Transverse colon (tissue), 4 donors: ENCODE measurements around the gene GPC1.

Source experiments
- POLR2AphosphoS5 ChIP-seq, 3 donors: sonication (generic); formaldehyde crosslinking; IDR thresholded peaks; one replicate each; pipeline ENCODE4 v1.6.1; 2016; ENCODE audit warnings: antibody characterized with exemption in 3 of 3
- TF ChIP-seq, protein P1 (sequence below), 5 experiments: fragments of 200-600 bp in 3 of 5; fragments of 450-650 bp in 2 of 5; sonication (generic) in 3 of 5; IDR thresholded peaks; 1 replicate in 2 of 5; 2 replicates in 3 of 5; pipeline ENCODE4 v1.5.1; 2016 to 2017; ENCODE audit warnings: antibody characterized with exemption in 5 of 5, inconsistent platforms in 3 of 5, mild to moderate bottlenecking in 2 of 5, moderate library complexity in 1 of 5

DNA sequence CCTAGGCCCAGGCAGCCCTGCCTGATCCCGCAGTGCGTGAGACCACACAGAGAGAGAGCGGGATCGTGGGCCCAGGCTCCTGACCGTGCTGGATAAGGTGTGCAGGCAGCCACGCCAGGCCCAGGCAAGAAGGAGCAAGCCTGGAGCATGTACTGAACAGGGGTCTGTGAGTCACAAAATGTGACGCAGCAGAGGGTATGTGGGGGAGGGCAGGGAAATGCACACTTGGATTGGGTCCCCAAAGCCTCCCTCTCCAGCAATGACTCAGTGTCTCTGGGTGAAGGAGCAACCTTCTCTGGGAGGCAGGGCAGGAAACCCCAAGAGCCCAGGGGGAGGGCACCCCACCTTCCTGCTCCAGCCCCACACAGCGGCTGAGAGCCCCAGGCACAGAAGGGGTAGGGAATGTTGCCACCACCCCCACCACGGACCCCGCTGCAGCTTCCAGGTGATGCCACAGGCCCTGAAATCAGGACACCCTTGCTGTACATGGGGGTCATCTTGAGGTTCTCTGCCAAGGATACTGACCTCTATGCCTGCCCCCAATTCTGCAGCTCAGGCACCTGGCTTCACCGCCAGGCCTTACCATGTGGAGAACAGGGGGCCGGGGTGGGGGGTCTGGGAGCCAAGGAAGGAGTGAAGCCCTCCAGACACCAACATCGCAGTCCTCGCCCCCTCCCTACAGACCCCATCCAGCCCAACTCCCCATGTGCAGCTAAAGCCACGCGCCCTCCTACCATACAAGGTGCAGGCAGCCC, 1.3 kb upstream of the GPC1 start:
- TF ChIP-seq, protein P1, sequence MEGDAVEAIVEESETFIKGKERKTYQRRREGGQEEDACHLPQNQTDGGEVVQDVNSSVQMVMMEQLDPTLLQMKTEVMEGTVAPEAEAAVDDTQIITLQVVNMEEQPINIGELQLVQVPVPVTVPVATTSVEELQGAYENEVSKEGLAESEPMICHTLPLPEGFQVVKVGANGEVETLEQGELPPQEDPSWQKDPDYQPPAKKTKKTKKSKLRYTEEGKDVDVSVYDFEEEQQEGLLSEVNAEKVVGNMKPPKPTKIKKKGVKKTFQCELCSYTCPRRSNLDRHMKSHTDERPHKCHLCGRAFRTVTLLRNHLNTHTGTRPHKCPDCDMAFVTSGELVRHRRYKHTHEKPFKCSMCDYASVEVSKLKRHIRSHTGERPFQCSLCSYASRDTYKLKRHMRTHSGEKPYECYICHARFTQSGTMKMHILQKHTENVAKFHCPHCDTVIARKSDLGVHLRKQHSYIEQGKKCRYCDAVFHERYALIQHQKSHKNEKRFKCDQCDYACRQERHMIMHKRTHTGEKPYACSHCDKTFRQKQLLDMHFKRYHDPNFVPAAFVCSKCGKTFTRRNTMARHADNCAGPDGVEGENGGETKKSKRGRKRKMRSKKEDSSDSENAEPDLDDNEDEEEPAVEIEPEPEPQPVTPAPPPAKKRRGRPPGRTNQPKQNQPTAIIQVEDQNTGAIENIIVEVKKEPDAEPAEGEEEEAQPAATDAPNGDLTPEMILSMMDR (IDR thresholded peaks at IDR 0.05) = no peak
- TF ChIP-seq POLR2AphosphoS5 (IDR thresholded peaks at IDR 0.05) = peak in 1 of 3 donors; percentile 33
